Vagina (tissue), 2 donors: Measurements from ENCODE around the gene FGFR2.

Experiments
- POLR2A ChIP-seq, 2 donors: fragments of 450-650 bp; IDR thresholded peaks; one replicate each; pipeline ENCODE4 v1.6.1; 2017; ENCODE audit warnings: antibody characterized with exemption in 2 of 2, mild to moderate bottlenecking in 2 of 2, moderate library complexity in 2 of 2
- TF ChIP-seq, protein P1 (sequence below), 3 experiments: fragments of 450-650 bp in 2 of 3; fragments of 200-600 bp in 1 of 3; sonication (generic) in 1 of 3; IDR thresholded peaks; one replicate each; pipeline ENCODE4 v1.5.1; 2017 to 2019; ENCODE audit warnings: antibody characterized with exemption in 3 of 3, mild to moderate bottlenecking in 2 of 3, moderate library complexity in 2 of 3

DNA sequence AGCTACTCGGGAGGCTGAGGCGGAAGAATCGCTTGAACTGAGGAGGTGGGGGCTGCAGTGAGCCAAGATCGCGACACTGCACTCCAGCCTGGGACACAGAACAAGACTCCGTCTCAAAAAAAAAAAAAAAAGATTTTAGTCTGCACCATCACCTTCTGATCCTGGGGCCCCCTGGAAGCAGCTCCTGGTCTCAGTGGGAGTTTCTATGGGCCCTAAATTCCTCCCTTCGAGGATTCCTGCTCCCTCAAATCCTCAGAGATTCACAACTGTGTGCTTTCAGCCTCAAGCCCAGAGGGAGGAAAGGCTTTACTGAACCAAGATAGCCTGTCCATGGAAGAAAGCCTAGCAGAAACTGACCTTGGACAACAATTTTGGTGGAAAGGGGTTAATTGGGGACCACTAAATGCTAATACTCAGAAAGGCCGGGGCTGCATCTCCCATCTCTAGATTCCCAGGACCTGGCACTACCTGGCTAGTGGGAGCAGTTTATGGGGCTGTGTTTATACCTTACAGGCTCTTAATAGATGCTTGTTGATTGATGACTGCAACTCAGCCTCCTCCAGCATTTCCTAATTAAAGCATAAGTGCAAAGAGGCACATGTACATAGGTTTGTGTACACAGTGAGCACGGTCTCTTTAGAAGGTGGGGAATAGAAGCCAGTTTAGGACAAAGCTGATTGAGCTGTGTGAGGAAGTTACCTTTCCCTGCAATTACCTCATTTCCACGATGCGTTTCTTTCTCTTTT is 9.2 kb upstream of the FGFR2 start:
- no peak for TF ChIP-seq POLR2A (IDR thresholded peaks at IDR 0.05)
- TF ChIP-seq, protein P1, sequence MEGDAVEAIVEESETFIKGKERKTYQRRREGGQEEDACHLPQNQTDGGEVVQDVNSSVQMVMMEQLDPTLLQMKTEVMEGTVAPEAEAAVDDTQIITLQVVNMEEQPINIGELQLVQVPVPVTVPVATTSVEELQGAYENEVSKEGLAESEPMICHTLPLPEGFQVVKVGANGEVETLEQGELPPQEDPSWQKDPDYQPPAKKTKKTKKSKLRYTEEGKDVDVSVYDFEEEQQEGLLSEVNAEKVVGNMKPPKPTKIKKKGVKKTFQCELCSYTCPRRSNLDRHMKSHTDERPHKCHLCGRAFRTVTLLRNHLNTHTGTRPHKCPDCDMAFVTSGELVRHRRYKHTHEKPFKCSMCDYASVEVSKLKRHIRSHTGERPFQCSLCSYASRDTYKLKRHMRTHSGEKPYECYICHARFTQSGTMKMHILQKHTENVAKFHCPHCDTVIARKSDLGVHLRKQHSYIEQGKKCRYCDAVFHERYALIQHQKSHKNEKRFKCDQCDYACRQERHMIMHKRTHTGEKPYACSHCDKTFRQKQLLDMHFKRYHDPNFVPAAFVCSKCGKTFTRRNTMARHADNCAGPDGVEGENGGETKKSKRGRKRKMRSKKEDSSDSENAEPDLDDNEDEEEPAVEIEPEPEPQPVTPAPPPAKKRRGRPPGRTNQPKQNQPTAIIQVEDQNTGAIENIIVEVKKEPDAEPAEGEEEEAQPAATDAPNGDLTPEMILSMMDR (IDR thresholded peaks at IDR 0.05), result no peak
